ENCODE measurements around the gene COL11A1.

The COL11A1 gene

GRCh38 chr1:102872526-102872925 lies 235.8 kb downstream of the COL11A1 start:
- H3K4me1 ChIP-seq (ENCODE audit: control insufficient read depth, low read length) = no peaks in the 10 kb centered on the region
- H3K27me3 ChIP-seq (ENCODE audit: control insufficient read depth, low read length) = no peaks in the 10 kb centered on the region
- no peaks in the 10 kb centered on the region for H3K9me2 ChIP-seq (replicated peaks; ENCODE audit: control insufficient read depth, low read length)
- no peaks in the 10 kb centered on the region for H3F3A ChIP-seq (ENCODE audit: control insufficient read depth, insufficient read depth)
- no peak overlapping the region for H3K27ac ChIP-seq (ENCODE audit: low read depth, low read length)
- H3K4me3 ChIP-seq (ENCODE audit: low read length) = no peak overlapping the region
- no peaks in the 10 kb centered on the region for H3K36me3 ChIP-seq (ENCODE audit: control insufficient read depth, low read length)
- no peaks in the 10 kb centered on the region for H4K20me1 ChIP-seq (ENCODE audit: control insufficient read depth, insufficient read depth, low read depth, low read length)
- no peaks in the 10 kb centered on the region for H3K9me3 ChIP-seq (ENCODE audit: control insufficient read depth, insufficient read depth, low read length)
- H3K4me2 ChIP-seq (ENCODE audit: low read length) = no peak overlapping the region
- no peak for TF ChIP-seq EZH2phosphoT487 (IDR thresholded peaks at IDR 0.05; ENCODE audit: borderline replicate concordance, low read length)
- no peaks in the 10 kb centered on the region for H3K79me2 ChIP-seq (ENCODE audit: control insufficient read depth, low read length)

GRCh38 chr1:102872097-102872496 lies 236.2 kb downstream of the COL11A1 start:
- Histone ChIP-seq H3K27ac (ENCODE audit: low read depth, low read length) (no peak overlapping the region), H3K79me2 (ENCODE audit: control insufficient read depth, low read length) (no peaks in the 10 kb centered on the region), H3K27me3 (ENCODE audit: control insufficient read depth, low read length) (no peaks in the 10 kb centered on the region), H3K4me3 (ENCODE audit: low read length) (no peak overlapping the region), H3K9me3 (ENCODE audit: control insufficient read depth, insufficient read depth, low read length) (no peaks in the 10 kb centered on the region), H3K4me1 (ENCODE audit: control insufficient read depth, low read length) (no peaks in the 10 kb centered on the region), H4K20me1 (ENCODE audit: control insufficient read depth, insufficient read depth, low read depth, low read length) (no peaks in the 10 kb centered on the region), H3K36me3 (ENCODE audit: control insufficient read depth, low read length) (no peaks in the 10 kb centered on the region), H3K4me2 (ENCODE audit: low read length) (no peak overlapping the region), H3F3A (ENCODE audit: control insufficient read depth, insufficient read depth) (no peaks in the 10 kb centered on the region), H3K9me2 (replicated peaks; ENCODE audit: control insufficient read depth, low read length) (no peaks in the 10 kb centered on the region)
- no peak for TF ChIP-seq EZH2phosphoT487 (IDR thresholded peaks at IDR 0.05; ENCODE audit: borderline replicate concordance, low read length)
- TF ChIP-seq CTCF (IDR thresholded peaks at IDR 0.05; ENCODE audit: low read depth, low read length, poor library complexity, severe bottlenecking) = peak; percentile 18

- Histone ChIP-seq H3K4me2 (ENCODE audit: low read length) (no peak overlapping the region), H3K9me2 (replicated peaks; ENCODE audit: control insufficient read depth, low read length) (no peaks in the 10 kb centered on the region), H3K27ac (ENCODE audit: low read depth, low read length) (no peak overlapping the region), H3K4me1 (ENCODE audit: control insufficient read depth, low read length) (no peaks in the 10 kb centered on the region), H3K36me3 (ENCODE audit: control insufficient read depth, low read length) (no peaks in the 10 kb centered on the region), H4K20me1 (ENCODE audit: control insufficient read depth, insufficient read depth, low read depth, low read length) (no peaks in the 10 kb centered on the region), H3F3A (ENCODE audit: control insufficient read depth, insufficient read depth) (no peaks in the 10 kb centered on the region), H3K4me3 (ENCODE audit: low read length) (no peak overlapping the region), H3K79me2 (ENCODE audit: control insufficient read depth, low read length) (no peaks in the 10 kb centered on the region), H3K27me3 (ENCODE audit: control insufficient read depth, low read length) (no peaks in the 10 kb centered on the region), H3K9me3 (ENCODE audit: control insufficient read depth, insufficient read depth, low read length) (no peaks in the 10 kb centered on the region; the same call in 1 of the 2 replicates)
- TF ChIP-seq CTCF (IDR thresholded peaks at IDR 0.05; ENCODE audit: low read depth, low read length, poor library complexity, severe bottlenecking) (no peak), EZH2phosphoT487 (IDR thresholded peaks at IDR 0.05; ENCODE audit: borderline replicate concordance, low read length) (no peak)
These were observed 244.6 kb downstream of the COL11A1 start for GRCh38 chr1:102863704-102864103.

- Histone ChIP-seq H3K4me2 (ENCODE audit: low read length) (no peak overlapping the region), H4K20me1 (ENCODE audit: control insufficient read depth, insufficient read depth, low read depth, low read length) (no peaks in the 10 kb centered on the region), H3K9me3 (ENCODE audit: control insufficient read depth, insufficient read depth, low read length) (no peaks in the 10 kb centered on the region; the same call in 1 of the 2 replicates), H3K27ac (ENCODE audit: low read depth, low read length) (no peak overlapping the region), H3K36me3 (ENCODE audit: control insufficient read depth, low read length) (no peaks in the 10 kb centered on the region), H3K9me2 (replicated peaks; ENCODE audit: control insufficient read depth, low read length) (no peaks in the 10 kb centered on the region), H3K79me2 (ENCODE audit: control insufficient read depth, low read length) (no peaks in the 10 kb centered on the region), H3K4me1 (ENCODE audit: control insufficient read depth, low read length) (no peaks in the 10 kb centered on the region), H3F3A (ENCODE audit: control insufficient read depth, insufficient read depth) (no peaks in the 10 kb centered on the region), H3K4me3 (ENCODE audit: low read length) (no peak overlapping the region), H3K27me3 (ENCODE audit: control insufficient read depth, low read length) (no peaks in the 10 kb centered on the region)
- no peak for TF ChIP-seq CTCF (IDR thresholded peaks at IDR 0.05; ENCODE audit: low read depth, low read length, poor library complexity, severe bottlenecking)
- TF ChIP-seq EZH2phosphoT487 (IDR thresholded peaks at IDR 0.05; ENCODE audit: borderline replicate concordance, low read length) = no peak
These were observed 247.1 kb downstream of the COL11A1 start for GRCh38 chr1:102861247-102861646.

All from DOHH2 (cell line).